Keratinocyte (primary cell): ENCODE measurements around the gene MAGEH1.

Experiments
- EZH2 ChIP-seq: IDR thresholded peaks from one replicate; pipeline ENCODE4 v1.6.1; 2012; ENCODE audit warnings: inconsistent platforms, mild to moderate bottlenecking, low read length, moderate library complexity
- TF ChIP-seq, protein P1 (sequence below), 3 experiments: IDR thresholded peaks in 1 of 3; conservative IDR thresholded peaks in 1 of 3; optimal IDR thresholded peaks in 1 of 3; 2 replicates in 2 of 3; 3 replicates in 1 of 3; pipeline versions ENCODE3 to v1.5.1; 2011; ENCODE audit warnings: low read length in 3 of 3, mild to moderate bottlenecking in 3 of 3, moderate library complexity in 2 of 3, control low read depth in 1 of 3, inconsistent platforms in 1 of 3; ENCODE audit not compliant: insufficient read depth in 2 of 3; ENCODE audit errors: extremely low read depth in 1 of 3

DNA sequence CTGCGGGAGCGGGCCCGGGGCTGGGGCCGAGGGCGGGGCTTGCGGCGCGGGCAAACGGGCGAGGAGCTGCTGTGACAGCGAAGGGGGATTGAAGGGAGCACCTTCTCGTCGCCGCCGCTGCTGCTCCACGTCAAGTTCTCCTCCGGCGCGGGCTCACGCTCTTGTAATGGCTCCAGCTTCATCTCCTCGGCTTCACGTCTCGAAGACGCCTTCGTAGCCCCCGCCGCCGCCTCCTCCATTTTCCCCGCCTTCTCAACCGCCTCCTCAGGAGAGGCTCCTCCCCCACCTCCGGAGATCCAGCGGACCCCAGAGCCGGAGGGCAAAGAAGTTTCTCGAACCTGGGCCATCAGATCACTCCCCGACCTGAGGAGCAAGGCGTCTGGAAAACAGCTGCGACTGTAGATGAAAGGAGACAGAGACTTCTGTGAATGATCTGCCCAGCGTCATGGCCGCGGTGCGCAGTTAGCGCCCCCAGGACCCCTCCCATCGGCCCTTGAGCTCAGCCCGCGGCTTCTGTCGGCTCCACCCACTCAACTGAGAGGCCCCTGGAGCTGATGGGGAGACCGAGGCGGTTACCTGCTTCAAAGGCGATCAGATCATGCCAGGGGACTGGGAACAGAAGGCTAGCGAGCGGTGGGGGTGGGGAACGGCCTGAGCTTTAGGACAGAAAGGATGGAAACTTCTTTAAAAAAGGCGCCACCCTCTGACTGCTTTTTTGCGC is 36.8 kb downstream of the MAGEH1 start:
- TF ChIP-seq, protein P1, sequence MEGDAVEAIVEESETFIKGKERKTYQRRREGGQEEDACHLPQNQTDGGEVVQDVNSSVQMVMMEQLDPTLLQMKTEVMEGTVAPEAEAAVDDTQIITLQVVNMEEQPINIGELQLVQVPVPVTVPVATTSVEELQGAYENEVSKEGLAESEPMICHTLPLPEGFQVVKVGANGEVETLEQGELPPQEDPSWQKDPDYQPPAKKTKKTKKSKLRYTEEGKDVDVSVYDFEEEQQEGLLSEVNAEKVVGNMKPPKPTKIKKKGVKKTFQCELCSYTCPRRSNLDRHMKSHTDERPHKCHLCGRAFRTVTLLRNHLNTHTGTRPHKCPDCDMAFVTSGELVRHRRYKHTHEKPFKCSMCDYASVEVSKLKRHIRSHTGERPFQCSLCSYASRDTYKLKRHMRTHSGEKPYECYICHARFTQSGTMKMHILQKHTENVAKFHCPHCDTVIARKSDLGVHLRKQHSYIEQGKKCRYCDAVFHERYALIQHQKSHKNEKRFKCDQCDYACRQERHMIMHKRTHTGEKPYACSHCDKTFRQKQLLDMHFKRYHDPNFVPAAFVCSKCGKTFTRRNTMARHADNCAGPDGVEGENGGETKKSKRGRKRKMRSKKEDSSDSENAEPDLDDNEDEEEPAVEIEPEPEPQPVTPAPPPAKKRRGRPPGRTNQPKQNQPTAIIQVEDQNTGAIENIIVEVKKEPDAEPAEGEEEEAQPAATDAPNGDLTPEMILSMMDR (optimal IDR thresholded peaks at IDR 0.05 in 1 of 3, IDR thresholded peaks at IDR 0.05 in 1 of 3, conservative IDR thresholded peaks at IDR 0.05 in 1 of 3; ENCODE audit: extremely low read depth in 1 of 3, insufficient read depth in 2 of 3, low read length in 3 of 3) = no peak
- TF ChIP-seq EZH2 = no peak
